Activated T-cell treated with anti-CD3 and anti-CD28 coated beads, Interleukin-2, amount 50 U/mL, for 1 hour (primary cell): ENCODE data around the gene GALR2.

ENCODE experiments used
- DNase-seq: peaks from one replicate; pipeline ENCODE4 v3.0.0-alpha.2; 2020

The GALR2 gene

GRCh38 chr17:76080768-76081287 lies 6.2 kb downstream of the GALR2 start:
- peak; percentile 12 for DNase-seq

GRCh38 chr17:76081295-76082210 lies 7.0 kb downstream of the GALR2 start:
- no peak for DNase-seq

DNA sequence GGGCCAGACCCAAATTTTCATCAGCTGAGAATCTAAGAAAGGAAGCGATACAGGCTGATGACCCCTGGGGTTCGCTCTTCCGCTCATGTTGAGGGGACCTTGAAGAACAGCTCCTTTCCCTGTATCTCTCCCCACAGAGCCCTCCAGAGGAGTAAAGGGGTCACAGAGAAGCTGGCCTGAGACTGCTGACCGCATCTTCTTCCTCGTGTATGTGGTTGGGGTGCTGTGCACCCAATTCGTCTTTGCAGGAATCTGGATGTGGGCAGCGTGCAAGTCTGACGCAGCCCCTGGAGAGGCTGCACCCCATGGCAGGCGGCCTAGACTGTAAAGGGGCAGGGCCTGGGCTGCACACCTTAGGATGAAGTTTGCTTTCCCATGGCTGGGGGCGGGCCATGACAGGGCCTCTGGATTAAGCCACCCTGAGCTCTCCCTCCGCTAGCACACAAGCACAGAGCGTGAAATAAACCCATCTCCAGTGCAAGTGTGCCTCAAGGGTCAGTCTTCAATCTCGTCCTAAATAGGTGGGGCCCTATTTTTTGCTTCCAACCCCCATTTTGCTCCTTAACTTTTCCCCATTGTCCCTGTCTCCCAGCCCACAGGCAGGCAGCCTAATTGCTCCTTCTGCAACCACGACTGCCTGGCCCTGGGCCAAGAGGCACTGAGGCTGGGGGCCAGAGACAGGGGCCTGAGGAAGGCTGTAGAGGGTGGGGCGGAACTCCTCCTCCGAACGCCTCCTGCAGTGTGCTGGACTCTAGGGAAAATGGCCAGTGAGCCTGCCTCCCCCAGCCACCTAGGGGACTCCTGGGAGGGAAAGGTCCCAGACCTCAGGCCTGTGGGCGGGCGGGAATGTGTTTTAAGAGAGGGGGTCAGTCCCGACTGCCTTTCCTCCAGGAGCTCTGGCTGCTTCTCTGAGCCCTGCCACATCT lies 8.0 kb downstream of the GALR2 start:
- no peak for DNase-seq

DNA sequence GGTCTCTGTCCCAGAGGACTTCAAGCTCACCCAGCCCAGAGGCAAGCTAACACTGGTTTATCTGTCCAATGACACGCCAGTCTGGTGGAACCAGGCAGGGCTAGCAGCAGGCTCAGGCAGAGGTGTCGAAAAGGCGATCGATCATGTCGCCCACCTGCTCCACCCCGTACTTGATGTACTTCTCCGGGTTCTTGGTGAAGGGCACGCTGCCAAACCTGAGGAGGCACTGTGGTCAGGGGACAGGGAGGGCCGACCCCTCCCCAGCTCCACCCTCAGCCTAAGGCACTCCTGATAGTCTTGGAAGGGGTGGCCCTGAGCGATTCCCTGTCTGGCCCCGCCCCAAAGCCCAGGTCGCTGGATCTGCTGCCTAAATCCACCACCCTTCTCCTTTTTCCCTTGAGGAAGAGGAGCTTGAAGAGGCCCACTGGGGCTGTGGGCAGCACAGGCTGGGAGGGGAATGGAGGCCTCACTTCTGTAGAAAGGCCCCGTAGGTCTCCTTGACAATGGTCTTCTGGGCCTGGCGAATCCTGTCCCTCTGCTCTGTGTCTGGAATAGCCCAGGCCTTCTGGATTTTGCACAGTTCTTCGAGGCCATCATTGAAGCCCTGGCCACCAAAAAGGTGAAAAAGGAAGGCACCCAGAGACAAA lies 9.1 kb downstream of the GALR2 start:
- no peak for DNase-seq

- DNase-seq = no peak
Measured at GRCh38 chr17:76085066-76085730, 10.6 kb downstream of the GALR2 start.

- DNase-seq = no peak
Measured at GRCh38 chr17:76085731-76086366, 11.3 kb downstream of the GALR2 start.

DNA sequence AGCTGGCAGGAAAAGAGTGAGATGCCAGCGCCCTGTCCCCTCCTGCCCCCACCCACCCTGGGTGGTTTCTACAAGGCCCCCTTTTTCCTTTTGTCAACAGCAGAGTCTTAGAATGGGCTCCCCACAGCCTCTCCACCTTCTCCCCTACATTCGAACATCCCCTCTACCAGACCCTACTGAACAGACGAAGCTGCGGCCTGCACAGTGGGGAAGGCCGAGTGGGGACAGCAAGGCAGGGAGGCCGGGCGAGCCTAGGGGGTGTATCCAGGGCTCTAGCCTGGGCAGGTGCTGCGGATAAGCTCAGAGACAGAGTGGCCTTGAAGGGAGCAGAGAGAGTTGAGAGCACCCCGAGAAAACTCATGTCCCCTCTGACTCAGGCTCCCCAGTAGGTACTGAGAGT lies 11.8 kb downstream of the GALR2 start:
- no peak for DNase-seq

GRCh38 chr17:76087531-76087930 lies 12.9 kb downstream of the GALR2 start:
- DNase-seq = no peak

DNA sequence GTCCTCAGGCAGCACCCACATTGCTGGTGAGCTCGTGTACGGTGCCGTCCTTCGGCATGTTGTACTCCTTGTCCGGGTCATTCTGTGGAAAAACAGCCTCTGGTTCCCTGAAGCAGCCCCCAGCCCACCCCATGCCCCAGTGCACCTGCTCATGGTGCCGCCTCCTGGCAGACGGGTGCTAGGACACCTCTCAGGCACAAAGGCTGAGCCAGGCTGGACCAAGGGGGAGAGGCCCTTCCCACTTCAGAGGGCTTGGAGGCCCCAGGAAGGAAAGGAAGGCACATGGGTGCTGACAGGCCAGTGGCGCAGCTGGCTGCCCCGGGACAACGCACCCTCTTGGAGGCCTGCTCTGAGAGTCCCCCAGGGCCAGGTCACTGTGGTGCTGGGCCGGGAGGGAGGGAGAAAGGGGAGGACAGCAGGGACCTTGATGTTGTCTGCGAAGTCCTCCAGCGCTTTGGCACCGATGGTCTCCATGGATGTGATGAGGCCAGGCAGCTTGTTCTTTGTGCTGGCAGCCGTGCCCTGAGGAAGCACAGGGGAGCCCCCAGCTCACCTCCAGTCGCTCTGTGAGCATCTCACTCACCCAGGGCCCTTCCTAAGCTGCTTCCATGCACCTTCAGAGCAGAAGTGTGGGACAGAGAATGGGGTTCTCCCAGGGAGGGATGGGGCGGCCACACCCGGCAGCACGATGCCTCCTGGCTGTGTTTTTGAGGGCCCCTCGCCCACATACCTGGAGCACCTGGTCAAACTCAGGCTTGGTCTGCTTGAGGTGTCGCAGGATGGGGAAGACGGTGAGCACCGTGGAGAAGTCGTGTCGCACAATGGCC lies 13.7 kb downstream of the GALR2 start:
- DNase-seq = no peak

DNA sequence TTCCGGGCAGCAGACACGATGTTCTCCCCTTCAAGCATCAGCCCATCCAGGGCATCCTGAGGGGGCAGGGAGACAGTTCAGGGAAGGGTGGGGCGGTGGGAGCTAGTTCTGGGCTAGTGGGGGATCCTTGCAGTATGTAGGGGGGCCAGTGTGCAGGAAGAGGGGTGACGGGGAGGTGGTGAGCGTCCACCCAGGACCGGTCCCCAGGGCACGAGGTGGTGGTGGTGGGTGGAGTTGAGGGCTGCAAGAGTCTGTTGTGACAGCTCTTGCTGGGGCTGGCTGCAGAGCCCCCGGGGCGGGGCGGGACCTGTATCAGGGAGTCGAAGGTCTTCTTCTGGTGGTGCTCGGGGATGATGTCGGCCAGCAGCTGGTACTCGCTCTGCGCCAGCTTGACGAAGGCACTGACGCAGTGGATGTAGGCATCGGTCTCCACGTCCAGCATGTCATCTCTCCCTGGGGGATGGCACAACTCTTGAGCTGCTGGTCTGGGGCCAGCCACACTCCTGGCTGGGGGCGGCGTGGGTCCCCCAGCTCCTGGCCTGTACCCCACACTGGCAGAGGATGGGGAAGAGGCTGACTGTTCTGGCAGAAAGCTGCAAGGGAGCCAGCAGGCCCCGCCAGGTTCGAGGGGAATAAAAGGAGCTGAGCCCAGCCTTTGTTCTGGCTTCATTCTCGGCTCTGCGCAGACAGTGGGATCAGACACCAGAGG lies 14.4 kb downstream of the GALR2 start:
- DNase-seq = no peak

- no peak for DNase-seq
Measured at GRCh38 chr17:76089680-76090516, 15.3 kb downstream of the GALR2 start.

GRCh38 chr17:76090517-76091129 lies 16.0 kb downstream of the GALR2 start:
- DNase-seq = no peak

DNA sequence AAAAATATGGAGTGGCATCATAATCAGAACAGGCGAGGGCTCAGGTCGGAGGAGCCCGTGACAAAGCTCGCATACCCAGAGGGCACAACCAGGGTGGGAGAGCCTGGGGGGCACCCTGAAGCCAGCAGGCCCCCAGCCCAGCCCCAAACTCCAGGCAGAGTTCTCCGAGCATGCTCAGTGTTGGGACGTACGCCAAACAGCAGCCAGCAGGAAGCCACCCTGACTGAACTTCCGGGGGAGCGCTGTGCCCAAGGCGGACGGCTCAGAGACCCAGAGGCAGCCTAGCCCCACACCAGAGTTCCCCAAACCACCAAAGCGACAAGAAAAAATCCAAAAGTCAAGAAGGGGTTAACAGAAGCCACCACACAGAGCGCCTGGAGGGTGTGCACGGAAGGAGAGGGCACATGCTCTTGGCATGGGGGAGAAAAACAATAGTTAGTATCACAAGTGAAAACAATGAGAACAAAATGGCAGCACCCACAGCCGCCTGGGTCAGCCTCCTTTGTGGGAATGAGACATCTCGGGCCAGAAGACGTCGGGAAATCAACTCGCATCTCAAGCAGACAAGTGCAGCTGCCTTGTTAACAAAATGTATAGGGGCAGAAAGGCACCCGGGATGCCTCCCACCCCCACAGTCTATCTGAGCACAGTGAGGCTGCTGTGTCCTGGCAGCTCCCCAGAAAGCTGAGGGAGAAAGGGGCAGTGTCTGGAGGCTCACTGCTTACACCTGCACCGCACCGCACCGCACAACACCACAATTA lies 17.1 kb downstream of the GALR2 start:
- DNase-seq = no peak

DNA sequence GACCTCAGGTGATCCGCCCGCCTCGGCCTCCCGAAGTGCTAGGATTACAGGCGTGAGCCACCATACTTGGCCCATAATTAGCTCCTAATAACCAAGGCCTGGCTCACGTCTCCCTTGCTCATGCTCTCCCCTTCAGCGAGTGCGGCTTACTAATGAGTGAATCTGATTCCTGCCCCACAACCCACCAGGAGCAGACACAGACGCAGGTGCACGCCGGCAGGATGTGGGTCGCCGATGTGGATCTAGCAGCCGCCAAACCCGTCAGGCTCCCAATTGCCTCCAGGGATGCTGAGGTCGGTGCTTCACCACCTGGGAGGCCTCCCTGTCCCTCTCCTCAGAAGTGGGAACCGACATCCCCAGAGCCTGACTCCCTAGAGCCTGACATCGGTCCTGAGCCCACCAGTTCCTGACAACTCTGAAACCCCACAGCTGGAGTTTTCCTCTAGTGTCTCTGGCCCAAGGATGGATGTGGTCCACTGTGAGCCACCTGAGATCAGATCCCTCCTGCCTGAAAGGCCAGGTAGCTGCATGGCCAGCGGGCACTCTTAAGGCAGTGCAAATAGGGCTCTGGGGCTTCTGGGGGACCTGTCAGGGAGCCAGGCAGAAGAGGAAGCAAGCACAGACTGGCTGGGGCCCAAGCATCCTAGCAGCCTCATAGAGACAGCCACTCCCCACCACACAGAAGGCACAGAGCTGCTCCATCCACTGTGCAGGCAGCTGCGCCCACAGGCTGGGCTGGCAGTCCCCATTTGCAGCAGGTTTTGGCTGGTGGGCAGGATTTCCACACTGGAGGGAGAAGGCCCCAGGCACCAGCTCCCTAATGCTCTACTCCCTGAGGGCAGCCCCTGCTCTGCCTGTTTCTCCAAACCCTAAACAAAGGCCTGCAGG lies 18.2 kb downstream of the GALR2 start:
- no peak for DNase-seq

GRCh38 chr17:76094046-76094445 lies 19.5 kb downstream of the GALR2 start:
- DNase-seq = no peak

- DNase-seq = no peak
Measured at GRCh38 chr17:76095943-76096342, 21.4 kb downstream of the GALR2 start.

DNA sequence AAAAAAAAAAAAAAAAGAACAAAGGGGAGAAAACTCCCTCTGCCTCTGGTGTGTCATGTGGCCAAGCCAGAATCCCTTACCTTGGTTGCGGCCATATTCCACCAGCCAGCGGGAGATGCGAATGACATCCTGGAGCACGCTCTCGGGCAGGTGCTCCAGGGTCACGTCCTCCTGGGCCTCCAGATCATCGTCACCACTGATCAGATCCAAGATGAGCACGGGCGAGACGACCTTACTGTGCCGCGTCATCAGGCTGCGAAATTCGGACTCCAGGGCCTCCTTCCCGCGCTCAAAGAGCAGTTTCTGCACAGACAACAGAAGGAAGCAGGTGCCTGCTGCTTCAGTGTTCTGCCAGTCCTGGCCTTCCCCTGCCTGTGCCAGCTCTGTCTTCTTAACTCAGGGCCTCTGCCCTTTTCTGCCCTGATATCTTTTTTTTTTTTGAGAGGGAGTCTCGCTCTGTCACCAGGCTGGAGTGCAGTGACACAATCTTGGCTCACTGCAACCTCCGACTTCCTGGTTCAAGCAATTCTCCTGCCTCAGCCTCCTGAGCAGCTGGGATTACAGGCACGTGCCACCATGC lies 23.2 kb downstream of the GALR2 start:
- DNase-seq = no peak
